Keratinocyte (primary cell): ENCODE measurements around the gene MLN. TPM values are rescaled to one million over a fixed set of nuclear protein-coding genes. Genes with fewer than 3 reads are reported as not detected.

Source experiments
- DNase-seq: peaks from one replicate; pipeline ENCODE4 v3.0.0-alpha.2; 2011; ENCODE audit warnings: low read depth, missing footprints, low spot score
- FAIRE-seq: peaks from 2 replicates; lab custom pipeline; 2011; peaks lifted over from hg19 to GRCh38; lab: Jason Lieb, UNC
- H2AFZ ChIP-seq: 2 replicates; pipeline ENCODE4 v1.6.0; 2012; ENCODE audit warnings: low read length, control low read depth, inconsistent platforms; ENCODE audit not compliant: control insufficient read depth
- H3K27ac ChIP-seq: 2 replicates; pipeline ENCODE4 v1.5.1; 2011; ENCODE audit warnings: low read length; ENCODE audit not compliant: control insufficient read depth, insufficient read depth
- H3K27me3 ChIP-seq: 3 replicates; pipeline ENCODE4 v1.6.0; 2011; ENCODE audit warnings: low read length; ENCODE audit not compliant: control insufficient read depth, insufficient read depth; ENCODE audit errors: extremely low read depth
- H3K36me3 ChIP-seq, 2 experiments: 2 replicates in 1 of 2; 3 replicates in 1 of 2; pipeline ENCODE4 v1.5.1; 2011; ENCODE audit warnings: low read length in 2 of 2, mild to moderate bottlenecking in 1 of 2; ENCODE audit not compliant: control insufficient read depth in 2 of 2, insufficient read depth in 2 of 2; ENCODE audit errors: extremely low read depth in 1 of 2
- H3K4me1 ChIP-seq: 3 replicates; pipeline ENCODE4 v1.5.1; 2011; ENCODE audit warnings: low read length; ENCODE audit not compliant: control insufficient read depth, insufficient read depth; ENCODE audit errors: extremely low read depth
- H3K4me2 ChIP-seq: 3 replicates; pipeline ENCODE4 v1.6.0; 2011; ENCODE audit warnings: low read depth, low read length; ENCODE audit not compliant: control insufficient read depth, insufficient read depth; ENCODE audit errors: extremely low read depth
- H3K4me3 ChIP-seq, 3 experiments: fragments of 200-600 bp in 1 of 3; sonication (generic) in 1 of 3; 2 replicates in 2 of 3; 3 replicates in 1 of 3; pipeline ENCODE4 v1.5.1; 2011 to 2016; ENCODE audit warnings: low read length in 3 of 3, mild to moderate bottlenecking in 3 of 3, control low read depth in 2 of 3, inconsistent platforms in 1 of 3, low read depth in 1 of 3, mixed read lengths in 1 of 3, mixed run types in 1 of 3, moderate library complexity in 1 of 3; ENCODE audit not compliant: control insufficient read depth in 2 of 3, insufficient read depth in 2 of 3; ENCODE audit errors: extremely low read depth in 1 of 3
- H3K79me2 ChIP-seq: 2 replicates; pipeline ENCODE4 v1.6.0; 2012; ENCODE audit warnings: low read length; ENCODE audit not compliant: control insufficient read depth, insufficient read depth
- H3K9ac ChIP-seq: 3 replicates; pipeline ENCODE4 v1.6.0; 2011; ENCODE audit warnings: low read length; ENCODE audit not compliant: control insufficient read depth, insufficient read depth; ENCODE audit errors: extremely low read depth
- H3K9me1 ChIP-seq: 3 replicates; pipeline ENCODE4 v1.6.0; 2011; ENCODE audit warnings: low read length; ENCODE audit not compliant: control insufficient read depth, insufficient read depth; ENCODE audit errors: extremely low read depth
- H3K9me3 ChIP-seq: 2 replicates; pipeline ENCODE4 v1.5.1; 2012; ENCODE audit warnings: low read depth, low read length; ENCODE audit not compliant: control insufficient read depth
- H4K20me1 ChIP-seq: 3 replicates; pipeline ENCODE4 v1.6.0; 2011; ENCODE audit warnings: low read length; ENCODE audit not compliant: control insufficient read depth, insufficient read depth; ENCODE audit errors: extremely low read depth
- EZH2 ChIP-seq: IDR thresholded peaks from one replicate; pipeline ENCODE4 v1.6.1; 2012; ENCODE audit warnings: inconsistent platforms, mild to moderate bottlenecking, low read length, moderate library complexity
- dilution Hi-C: fragments of 300-500 bp; cut with MboI; formaldehyde crosslinking; loops from one replicate; pipeline ENCODE4 v1.7.0; 2020; ENCODE audit warnings: low sequenced_read_pairs; ENCODE audit not compliant: extremely low pct_ligation_motif_present
- polyA plus RNA-seq, 5 experiments: library from polyadenylated mRNA; depleted of rRNA in 3 of 5; stranded (reverse) in 3 of 5; stranded (forward) in 1 of 5; unstranded in 1 of 5; fragments of >200 nt; gene quantifications; 1 replicate in 1 of 5; 2 replicates in 3 of 5; 3 replicates in 1 of 5; pipeline versions ENCODE4 v1.2.1 to v1.2.3, GENCODE V29; 2011 to 2012; ENCODE audit warnings: missing spikeins in 2 of 5, low read depth in 1 of 5, low replicate concordance in 1 of 5
- TF ChIP-seq, protein P1 (sequence below), 3 experiments: IDR thresholded peaks in 1 of 3; conservative IDR thresholded peaks in 1 of 3; optimal IDR thresholded peaks in 1 of 3; 2 replicates in 2 of 3; 3 replicates in 1 of 3; pipeline versions ENCODE3 to v1.5.1; 2011; ENCODE audit warnings: low read length in 3 of 3, mild to moderate bottlenecking in 3 of 3, moderate library complexity in 2 of 3, control low read depth in 1 of 3, inconsistent platforms in 1 of 3; ENCODE audit not compliant: insufficient read depth in 2 of 3; ENCODE audit errors: extremely low read depth in 1 of 3

The MLN gene
- polyA plus RNA-seq, 1 donor (not counting 4 experiments of a cell fraction or from before 2014, with no cell fraction given), result not detected

DNA sequence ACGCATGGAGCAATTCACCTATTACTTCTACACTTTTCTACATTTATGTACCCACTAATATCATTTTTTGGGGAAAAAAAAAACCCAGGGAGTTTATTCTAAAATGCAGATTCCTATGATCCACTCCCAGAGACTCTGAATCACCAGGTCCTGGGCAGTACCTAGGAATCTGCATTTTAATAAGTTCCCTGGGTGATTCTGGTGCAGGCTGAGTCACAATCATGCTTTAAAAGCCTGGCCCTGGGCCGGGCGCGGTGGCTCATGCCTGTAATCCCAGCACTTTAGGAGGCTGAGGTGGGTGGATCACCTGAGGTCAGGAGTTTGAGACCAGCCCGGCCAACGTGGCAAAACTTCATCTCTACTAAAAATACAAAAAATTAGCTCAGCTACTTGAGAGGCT is 43.3 kb upstream of the MLN start:
- dilution Hi-C loops, result no loop called here
- H3K9me3 ChIP-seq, result no peaks in the 10 kb centered on the region
- H3K27ac ChIP-seq, result no peak overlapping the region
- no peak overlapping the region for H2AFZ ChIP-seq
- H3K9me1 ChIP-seq, result peaks cover 2% of the 10 kb centered on the region
- H3K4me3 ChIP-seq, result no peak overlapping the region
- no peak overlapping the region for H3K9ac ChIP-seq
- no peak overlapping the region for H3K4me2 ChIP-seq
- H4K20me1 ChIP-seq, result no peaks in the 10 kb centered on the region
- DNase-seq, result no peak
- peaks cover 15% of the 10 kb centered on the region for H3K27me3 ChIP-seq
- no peaks in the 10 kb centered on the region for H3K36me3 ChIP-seq
- TF ChIP-seq, protein P1, sequence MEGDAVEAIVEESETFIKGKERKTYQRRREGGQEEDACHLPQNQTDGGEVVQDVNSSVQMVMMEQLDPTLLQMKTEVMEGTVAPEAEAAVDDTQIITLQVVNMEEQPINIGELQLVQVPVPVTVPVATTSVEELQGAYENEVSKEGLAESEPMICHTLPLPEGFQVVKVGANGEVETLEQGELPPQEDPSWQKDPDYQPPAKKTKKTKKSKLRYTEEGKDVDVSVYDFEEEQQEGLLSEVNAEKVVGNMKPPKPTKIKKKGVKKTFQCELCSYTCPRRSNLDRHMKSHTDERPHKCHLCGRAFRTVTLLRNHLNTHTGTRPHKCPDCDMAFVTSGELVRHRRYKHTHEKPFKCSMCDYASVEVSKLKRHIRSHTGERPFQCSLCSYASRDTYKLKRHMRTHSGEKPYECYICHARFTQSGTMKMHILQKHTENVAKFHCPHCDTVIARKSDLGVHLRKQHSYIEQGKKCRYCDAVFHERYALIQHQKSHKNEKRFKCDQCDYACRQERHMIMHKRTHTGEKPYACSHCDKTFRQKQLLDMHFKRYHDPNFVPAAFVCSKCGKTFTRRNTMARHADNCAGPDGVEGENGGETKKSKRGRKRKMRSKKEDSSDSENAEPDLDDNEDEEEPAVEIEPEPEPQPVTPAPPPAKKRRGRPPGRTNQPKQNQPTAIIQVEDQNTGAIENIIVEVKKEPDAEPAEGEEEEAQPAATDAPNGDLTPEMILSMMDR (optimal IDR thresholded peaks at IDR 0.05 in 1 of 3, IDR thresholded peaks at IDR 0.05 in 1 of 3, conservative IDR thresholded peaks at IDR 0.05 in 1 of 3; ENCODE audit: extremely low read depth in 1 of 3, insufficient read depth in 2 of 3, low read length in 3 of 3), result no peak
- no peak for TF ChIP-seq EZH2
- H3K4me1 ChIP-seq, result peaks cover 12% of the 10 kb centered on the region
- no peak for FAIRE-seq
- H3K79me2 ChIP-seq, result no peaks in the 10 kb centered on the region

GRCh38 chr6:33846226-33846625 is 42.4 kb upstream of the MLN start:
- DNase-seq, result no peak
- H3K9me3 ChIP-seq, result no peaks in the 10 kb centered on the region

More at GRCh38 chr6:33846226-33846625, 42.4 kb upstream of the MLN start:
- no peak overlapping the region for H3K4me3 ChIP-seq
- no peak overlapping the region for H3K9ac ChIP-seq
- H3K4me2 ChIP-seq, result no peak overlapping the region
- dilution Hi-C loops, result no loop called here
- no peak for TF ChIP-seq EZH2
- no peak overlapping the region for H2AFZ ChIP-seq
- no peaks in the 10 kb centered on the region for H3K36me3 ChIP-seq
- peaks cover 13% of the 10 kb centered on the region for H3K27me3 ChIP-seq
- H3K27ac ChIP-seq, result no peak overlapping the region
- H4K20me1 ChIP-seq, result no peaks in the 10 kb centered on the region
- peaks cover 15% of the 10 kb centered on the region for H3K4me1 ChIP-seq
- FAIRE-seq, result peak; percentile 98
- H3K79me2 ChIP-seq, result no peaks in the 10 kb centered on the region
- H3K9me1 ChIP-seq, result peaks cover 2% of the 10 kb centered on the region
